Measurements from ENCODE around the gene TBC1D3B. TPM values are rescaled to one million over a fixed set of nuclear protein-coding genes. Genes with fewer than 3 reads are reported as not detected.
"Not testable (repeated sequence)": the region's sequence is repeated elsewhere in the genome, so short reads cannot be mapped to it uniquely, and the experiment has no call there.

TBC1D3B gene
- total RNA-seq, 1 experiment from 2014 or later = 11.3 TPM

- DNase-seq (ENCODE audit: low read depth, low spot score) = no peak
- Histone ChIP-seq H3K9ac (ENCODE audit: low read length) (no peak overlapping the region), H4K20me1 (ENCODE audit: insufficient read depth) (no peaks in the 10 kb centered on the region), H3K27me3 (ENCODE audit: insufficient read depth, low read length) (0 out of 2 replicates have a peak, but pooled peaks cover 6% of the 10 kb centered on the region), H3K27ac (ENCODE audit: low read depth, low read length) (no peak overlapping the region), H3K79me2 (ENCODE audit: insufficient read depth, low read length) (no peaks in the 10 kb centered on the region), H2AFZ (ENCODE audit: low read depth, low read length, poor library complexity, severe bottlenecking) (no peak overlapping the region), H3K36me3 (ENCODE audit: control insufficient read depth in 1 of 2, insufficient read depth in 2 of 2, low read length in 2 of 2) (no peaks in the 10 kb centered on the region), H3K4me1 (ENCODE audit: control insufficient read depth in 1 of 2, insufficient read depth in 2 of 2, low read length in 2 of 2) (peaks cover 0 to 4% of the 10 kb centered on the region in 2 experiments; a peak in 2 of 4 replicates), H3K9me2 (ENCODE audit: insufficient read depth) (no peaks in the 10 kb centered on the region), H3K4me3 (replicated peaks in 1 of 2; ENCODE audit: low read depth in 1 of 2, low read length in 2 of 2) (no peak overlapping the region), H3K9me3 (ENCODE audit: control insufficient read depth in 1 of 2, insufficient read depth in 1 of 2, low read depth in 1 of 2, low read length in 2 of 2) (no peaks in the 10 kb centered on the region), H3K4me2 (ENCODE audit: low read length) (no peak overlapping the region)
- CTCF ChIA-PET = no interaction called here
- intact Hi-C loops (cut with micrococcal nuclease) = no loop called here
- RAD21 ChIA-PET (ENCODE audit: low non-redundant PET in 1 of 2, low total read pairs in 2 of 2, uncharacterized antibody in 2 of 2, unreplicated experiment in 2 of 2) = no interaction called here
- no TSS peak for BruUV-seq (replicated peaks)
- POLR2A ChIA-PET = no interaction called here
- no peak for ATAC-seq
- TF ChIP-seq POLR2A (IDR thresholded peaks at IDR 0.05; ENCODE audit: borderline replicate concordance, extremely low read depth, insufficient read depth, insufficient read length) = no peak
- no peak for TF ChIP-seq RAD21 (IDR thresholded peaks at IDR 0.05; ENCODE audit: low read depth)
- no peak for TF ChIP-seq ZNF274 (IDR thresholded peaks at IDR 0.05; ENCODE audit: low read depth, low read length)
- TF ChIP-seq TCF7L2 (IDR thresholded peaks at IDR 0.05; ENCODE audit: borderline replicate concordance, extremely low read depth, insufficient read depth, insufficient read length) = no peak
- no peak for TF ChIP-seq EZH2 (IDR thresholded peaks at IDR 0.05)
Measured at GRCh38 chr17:36203335-36203734, 26.9 kb upstream of the TBC1D3B start.

- DNase-seq (ENCODE audit: low read depth, low spot score); CTCF ChIA-PET; H3K27me3 ChIP-seq (ENCODE audit: insufficient read depth, low read length); H3K4me3 ChIP-seq (replicated peaks in 1 of 2; ENCODE audit: low read depth in 1 of 2, low read length in 2 of 2); H3K79me2 ChIP-seq (ENCODE audit: insufficient read depth, low read length); ATAC-seq; BruUV-seq (replicated peaks); H3K4me2 ChIP-seq (ENCODE audit: low read length); intact Hi-C loops (cut with micrococcal nuclease); H3K9me3 ChIP-seq (ENCODE audit: control insufficient read depth in 1 of 2, insufficient read depth in 1 of 2, low read depth in 1 of 2, low read length in 2 of 2); H4K20me1 ChIP-seq (ENCODE audit: insufficient read depth); RAD21 ChIA-PET (ENCODE audit: low non-redundant PET in 1 of 2, low total read pairs in 2 of 2, uncharacterized antibody in 2 of 2, unreplicated experiment in 2 of 2); H3K9ac ChIP-seq (ENCODE audit: low read length); POLR2A ChIA-PET; H3K36me3 ChIP-seq (ENCODE audit: control insufficient read depth in 1 of 2, insufficient read depth in 2 of 2, low read length in 2 of 2); H2AFZ ChIP-seq (ENCODE audit: low read depth, low read length, poor library complexity, severe bottlenecking); H3K27ac ChIP-seq (ENCODE audit: low read depth, low read length); H3K9me2 ChIP-seq (ENCODE audit: insufficient read depth); H3K4me1 ChIP-seq (ENCODE audit: control insufficient read depth in 1 of 2, insufficient read depth in 2 of 2, low read length in 2 of 2): not testable (repeated sequence)
Measured at GRCh38 chr17:36201506-36201905, 25.1 kb upstream of the TBC1D3B start.

- H3K36me3 ChIP-seq (ENCODE audit: control insufficient read depth in 1 of 2, insufficient read depth in 2 of 2, low read length in 2 of 2); H3K4me1 ChIP-seq (ENCODE audit: control insufficient read depth in 1 of 2, insufficient read depth in 2 of 2, low read length in 2 of 2); H3K9ac ChIP-seq (ENCODE audit: low read length); RAD21 ChIA-PET (ENCODE audit: low non-redundant PET in 1 of 2, low total read pairs in 2 of 2, uncharacterized antibody in 2 of 2, unreplicated experiment in 2 of 2); BruUV-seq (replicated peaks); H3K27ac ChIP-seq (ENCODE audit: low read depth, low read length); DNase-seq (ENCODE audit: low read depth, low spot score); ATAC-seq; H3K27me3 ChIP-seq (ENCODE audit: insufficient read depth, low read length); H3K4me2 ChIP-seq (ENCODE audit: low read length); H4K20me1 ChIP-seq (ENCODE audit: insufficient read depth); H3K4me3 ChIP-seq (replicated peaks in 1 of 2; ENCODE audit: low read depth in 1 of 2, low read length in 2 of 2); CTCF ChIA-PET; H3K9me2 ChIP-seq (ENCODE audit: insufficient read depth); H3K9me3 ChIP-seq (ENCODE audit: control insufficient read depth in 1 of 2, insufficient read depth in 1 of 2, low read depth in 1 of 2, low read length in 2 of 2); intact Hi-C loops (cut with micrococcal nuclease); H3K79me2 ChIP-seq (ENCODE audit: insufficient read depth, low read length); POLR2A ChIA-PET; H2AFZ ChIP-seq (ENCODE audit: low read depth, low read length, poor library complexity, severe bottlenecking): not testable (repeated sequence)
Measured at GRCh38 chr17:36201102-36201501, 24.7 kb upstream of the TBC1D3B start.
